HG03457 (cell line): ENCODE results near the gene B4GALT5.

Experiments
- ATAC-seq: cut with Tn5 transposase; IDR thresholded peaks from one replicate; pipeline ENCODE4 v1.9.1; 2021; ENCODE audit warnings: moderate number of reproducible peaks; ENCODE audit not compliant: unreplicated experiment

The B4GALT5 gene

DNA sequence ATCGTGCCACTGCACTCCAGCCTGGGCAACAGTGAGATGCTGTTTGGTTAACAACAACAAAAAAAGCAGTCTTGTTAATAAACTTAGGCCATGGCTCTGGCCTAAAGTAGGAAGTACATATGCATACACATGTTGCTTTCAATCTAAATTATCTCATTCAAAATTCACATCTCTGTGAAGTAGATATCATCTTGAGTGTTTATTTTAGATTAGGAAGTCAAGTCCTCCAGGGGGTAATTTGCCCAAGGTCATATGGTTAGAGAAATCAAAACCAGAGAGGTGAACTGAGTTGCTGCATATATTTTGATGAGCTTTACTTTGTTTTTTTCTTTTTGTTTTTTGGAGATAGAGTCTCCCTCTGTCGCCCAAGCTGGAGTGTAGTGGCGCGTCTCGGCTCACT is 52.8 kb downstream of the B4GALT5 start:
- ATAC-seq: no peak

DNA sequence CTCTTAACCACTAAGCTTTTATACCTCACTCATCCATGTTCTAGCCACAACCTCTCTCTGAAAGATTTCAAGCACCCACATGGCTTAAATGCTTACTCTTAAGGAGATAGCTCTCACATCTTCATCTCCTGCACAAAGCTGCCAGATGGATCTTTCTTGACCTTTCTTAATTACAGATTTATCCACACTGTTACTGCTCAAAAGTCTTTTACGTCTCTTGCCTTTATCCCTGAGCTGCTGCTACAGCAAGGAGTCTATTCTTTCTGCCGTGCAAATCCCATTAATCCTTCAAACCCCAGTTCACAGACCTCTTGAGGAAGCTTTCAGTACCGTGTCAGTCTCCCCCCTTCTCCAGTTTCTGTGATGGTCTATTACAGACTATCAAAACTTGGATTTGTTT is 54.6 kb downstream of the B4GALT5 start:
- ATAC-seq: no peak

GRCh38 chr20:49658508-49658907 is 55.2 kb downstream of the B4GALT5 start:
- no peak for ATAC-seq

- ATAC-seq: no peak
Measured at GRCh38 chr20:49657118-49657901, 56.4 kb downstream of the B4GALT5 start.

DNA sequence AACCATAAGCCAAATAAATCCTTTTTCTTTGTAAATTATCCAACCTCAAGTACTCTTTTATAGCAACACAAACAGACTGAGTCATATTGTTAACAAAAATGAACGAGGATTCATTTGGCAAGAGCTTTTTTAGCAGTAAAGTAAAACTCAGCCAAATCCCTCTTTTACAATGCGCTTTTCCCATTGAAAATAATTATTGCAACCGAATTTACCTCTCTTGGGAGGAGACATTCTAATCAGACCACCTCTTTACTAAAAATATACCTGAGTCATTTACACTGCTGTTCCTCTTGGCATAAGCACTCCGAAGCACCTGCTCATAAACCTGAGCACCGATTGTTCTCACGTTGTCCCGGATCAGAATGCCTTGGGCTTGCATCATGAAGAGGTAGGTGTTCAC is 57.4 kb downstream of the B4GALT5 start:
- ATAC-seq: no peak

DNA sequence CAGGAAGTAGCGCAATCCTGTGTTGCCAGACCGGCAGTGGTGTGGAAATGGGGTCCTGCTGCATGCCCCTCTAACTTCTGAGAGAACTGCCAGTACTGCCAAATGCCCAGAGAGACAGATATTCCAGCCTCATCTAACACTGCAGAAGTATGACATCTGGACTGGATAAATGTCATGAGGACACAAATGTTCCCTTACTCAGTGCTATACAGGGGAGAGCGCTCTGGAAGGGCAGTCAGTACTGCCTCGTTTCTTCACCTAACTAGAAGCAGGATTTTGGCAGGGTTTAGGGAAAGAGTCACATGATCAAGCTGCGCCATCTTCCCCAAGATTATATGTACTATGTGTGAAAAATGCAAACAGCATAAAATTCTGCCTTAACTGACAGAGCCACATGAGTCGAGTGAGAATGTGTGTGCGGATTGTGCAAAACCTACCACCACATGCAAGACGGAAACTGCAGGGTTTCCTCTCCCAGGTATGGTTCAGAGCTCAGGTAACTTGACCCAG is 59.7 kb downstream of the B4GALT5 start:
- ATAC-seq: no peak

DNA sequence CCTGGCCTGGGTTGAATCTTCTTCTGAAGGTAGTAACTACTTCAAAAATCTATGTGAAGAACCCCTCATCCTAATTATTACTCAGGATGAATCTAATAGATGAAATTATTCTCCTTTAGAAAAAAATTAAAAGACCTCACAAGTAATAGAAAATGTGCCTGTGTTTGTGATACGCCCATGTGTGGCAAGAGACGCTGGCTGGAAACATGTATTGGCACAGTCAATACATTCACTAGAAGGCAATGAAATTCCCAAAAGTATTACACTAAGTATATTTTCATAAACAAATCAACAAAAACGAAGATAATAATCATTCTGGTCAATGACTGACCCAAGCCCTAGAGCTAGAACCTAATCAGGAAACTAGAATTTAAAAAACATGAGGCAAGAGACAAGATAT is 64.0 kb downstream of the B4GALT5 start:
- no peak for ATAC-seq

DNA sequence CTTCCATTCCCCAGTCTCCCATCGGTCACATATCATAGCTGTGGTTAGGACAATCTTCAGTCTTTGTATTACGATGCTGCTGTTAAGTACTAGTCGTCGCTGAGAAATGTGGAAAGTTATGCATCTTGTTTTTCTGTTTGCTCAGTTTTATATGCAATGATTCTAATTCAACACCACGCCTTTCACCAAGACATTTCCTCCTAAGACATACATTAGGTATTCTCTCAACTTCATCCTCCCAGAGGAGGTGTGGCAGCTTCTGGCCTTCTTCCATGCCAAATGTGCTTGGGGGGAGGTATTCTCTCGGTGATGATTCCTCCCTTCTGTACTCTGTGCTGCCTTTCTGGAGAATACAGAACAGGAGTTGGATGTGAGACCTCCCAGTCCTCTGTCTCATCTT is 66.1 kb downstream of the B4GALT5 start:
- ATAC-seq: no peak

- no peak for ATAC-seq
Measured at GRCh38 chr20:49646528-49646927, 67.2 kb downstream of the B4GALT5 start.

- ATAC-seq: no peak
Measured at GRCh38 chr20:49646126-49646525, 67.6 kb downstream of the B4GALT5 start.

DNA sequence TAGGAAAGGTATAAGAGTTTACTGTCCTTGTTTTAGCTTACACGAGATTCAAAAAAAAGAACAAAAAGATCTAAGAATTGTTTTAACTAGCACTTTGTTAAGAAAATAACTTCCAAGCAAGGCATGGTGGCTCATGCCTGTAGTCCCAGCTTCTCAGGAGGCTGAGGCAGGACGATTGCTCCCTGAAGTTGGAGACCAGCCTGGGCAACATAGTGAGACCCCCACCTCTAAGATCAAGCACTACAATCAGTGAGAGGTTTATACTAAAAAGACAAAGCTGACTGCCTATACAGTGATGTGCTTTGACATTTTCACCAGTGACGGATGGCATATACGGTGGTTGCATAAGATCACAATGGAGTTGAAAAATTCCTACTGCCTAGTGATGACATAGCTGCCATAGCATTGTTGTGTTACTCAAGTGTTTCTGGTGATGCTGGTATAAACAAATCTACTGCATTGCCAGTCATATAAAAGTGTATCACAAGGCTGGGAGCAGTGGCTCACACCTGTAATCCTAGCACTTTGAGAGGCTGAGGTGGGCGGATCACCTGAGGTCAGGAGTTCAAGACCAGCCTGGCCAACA is 68.6 kb downstream of the B4GALT5 start:
- ATAC-seq: no peak

- ATAC-seq: no peak
Measured at GRCh38 chr20:49642816-49643215, 70.9 kb downstream of the B4GALT5 start.

DNA sequence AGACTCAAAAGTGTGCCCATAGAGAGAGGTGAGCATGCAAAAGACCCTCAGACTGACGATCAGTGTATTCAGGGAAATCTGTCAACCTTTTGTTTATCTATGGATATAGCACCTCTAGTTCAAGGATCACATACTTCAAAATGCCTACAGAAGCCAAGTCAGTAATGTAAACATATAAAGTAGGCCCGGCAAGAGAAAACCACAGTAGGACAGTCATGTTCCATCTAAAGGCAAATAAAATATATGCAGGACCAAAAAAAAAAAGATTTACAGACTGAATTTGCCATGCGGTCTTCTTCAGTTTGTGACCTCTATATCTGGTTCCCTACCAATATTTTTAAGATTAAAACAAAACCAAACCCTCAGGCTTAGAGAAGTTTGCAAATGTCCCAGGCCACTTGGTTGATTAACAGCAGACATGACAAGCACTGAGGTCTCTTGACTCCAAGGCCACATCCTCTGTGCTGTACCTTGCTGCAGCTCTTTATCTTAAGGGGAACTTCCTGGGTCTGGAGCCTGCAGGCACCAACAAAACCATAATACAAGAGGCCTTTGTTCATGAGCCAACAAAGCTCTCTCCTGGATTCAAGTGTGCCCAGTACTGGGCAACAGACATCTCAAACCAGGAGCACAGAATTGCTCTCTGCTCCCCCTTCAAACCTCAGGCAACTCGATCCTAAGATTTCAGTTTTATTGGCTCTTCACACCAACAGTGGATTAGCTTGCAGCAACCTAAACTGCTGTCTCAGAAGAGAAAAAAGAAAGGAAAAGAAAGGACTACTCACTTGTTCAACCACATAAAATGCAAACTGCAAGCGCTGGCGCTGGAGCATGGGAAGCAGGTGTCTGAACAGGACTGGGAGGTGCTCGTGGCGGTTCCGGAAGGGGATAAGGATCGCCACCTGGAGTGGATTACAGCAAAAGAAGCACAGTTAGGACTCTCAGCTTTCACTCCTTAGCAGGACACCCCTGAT is 71.7 kb downstream of the B4GALT5 start:
- no peak for ATAC-seq

DNA sequence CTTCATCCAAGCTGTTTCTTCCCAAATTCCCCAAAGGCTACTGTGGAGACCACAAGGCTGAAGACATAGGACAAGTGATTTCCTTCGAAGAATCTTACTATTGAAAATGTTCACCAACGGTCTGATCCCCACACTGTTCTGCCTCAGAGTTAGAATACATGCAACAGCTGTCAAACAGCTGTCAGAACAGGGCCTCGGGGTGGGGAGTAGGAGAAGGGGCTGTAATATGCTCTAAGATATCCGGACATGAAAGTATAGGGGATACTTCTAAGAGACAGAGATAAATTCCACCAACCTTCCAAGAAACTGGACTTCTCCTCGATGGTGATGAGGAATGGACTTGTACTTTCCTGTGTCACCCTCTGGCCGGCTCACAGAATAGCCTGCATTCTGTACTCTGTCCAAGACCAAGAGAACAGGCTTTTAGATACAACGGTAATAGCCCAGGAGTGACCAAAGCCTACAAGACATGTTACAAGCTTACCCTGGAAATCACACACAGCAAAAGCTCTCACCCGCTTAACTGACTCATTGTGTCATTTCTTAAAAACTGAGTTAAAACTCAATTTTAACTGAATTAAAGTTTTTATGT is 76.5 kb downstream of the B4GALT5 start:
- ATAC-seq: no peak

DNA sequence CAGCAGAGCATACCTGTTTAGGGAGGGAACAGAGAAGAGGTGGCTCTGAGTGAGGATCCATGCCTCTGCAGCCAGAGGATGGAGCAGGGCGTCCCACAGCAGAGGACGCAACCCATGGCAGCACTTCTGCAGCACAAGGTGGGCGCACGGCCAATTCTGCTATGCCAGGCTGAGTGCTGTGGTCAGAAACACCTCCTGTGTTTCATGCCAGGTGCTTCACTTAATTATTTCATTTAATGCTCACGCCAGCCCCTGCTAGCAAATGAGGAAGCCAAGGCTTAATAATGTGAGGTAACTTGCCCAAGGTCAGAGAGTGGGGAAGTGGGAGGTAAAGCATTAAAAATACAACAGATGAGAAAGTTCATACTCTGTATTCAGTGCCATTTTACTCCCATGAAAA is 77.2 kb downstream of the B4GALT5 start:
- ATAC-seq: no peak

- ATAC-seq: no peak
Measured at GRCh38 chr20:49635866-49636265, 77.8 kb downstream of the B4GALT5 start.

- no peak for ATAC-seq
Measured at GRCh38 chr20:49635166-49635565, 78.5 kb downstream of the B4GALT5 start.

DNA sequence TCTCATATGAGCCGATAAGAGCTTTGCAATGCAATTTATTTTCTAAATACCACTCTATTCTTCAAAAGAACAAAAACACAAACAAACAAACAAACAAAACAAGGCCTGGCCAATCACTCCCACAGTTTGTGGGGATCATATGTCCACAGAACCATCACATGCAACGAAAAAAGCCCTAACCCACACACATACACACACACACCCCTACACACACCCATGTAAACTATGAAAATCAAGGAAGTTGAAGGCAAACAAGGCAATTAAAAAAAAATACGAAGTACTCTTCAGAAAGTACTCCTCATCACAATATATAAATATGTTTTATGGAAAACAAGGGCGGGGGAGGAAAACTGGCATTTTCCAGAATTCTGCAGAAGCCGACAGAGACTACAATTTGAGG is 79.6 kb downstream of the B4GALT5 start:
- ATAC-seq: no peak

DNA sequence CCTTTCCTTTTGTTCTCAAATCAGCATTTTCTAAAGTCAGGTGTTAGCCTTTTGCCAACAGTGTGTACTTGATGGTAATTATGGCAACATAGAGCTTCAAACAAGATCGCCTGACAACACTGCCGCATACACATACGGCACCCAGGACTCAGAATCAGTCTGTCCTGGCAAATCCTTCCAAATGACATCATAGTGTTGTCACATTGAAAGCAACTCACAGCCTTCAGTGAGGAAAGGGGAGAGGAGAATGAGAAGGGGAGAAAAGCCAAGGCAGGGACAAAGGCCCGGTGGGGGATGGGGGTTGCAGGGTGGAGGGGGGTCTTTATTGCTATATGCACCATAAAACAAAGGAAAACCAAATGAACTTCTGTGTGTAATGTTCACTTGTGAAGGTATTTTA is 80.0 kb downstream of the B4GALT5 start:
- no peak for ATAC-seq

- no peak for ATAC-seq
Measured at GRCh38 chr20:49633023-49633422, 80.7 kb downstream of the B4GALT5 start.

- no peak for ATAC-seq
Measured at GRCh38 chr20:49631856-49632418, 81.7 kb downstream of the B4GALT5 start.
